Neural cell (in vitro differentiated cells): ENCODE results near the gene UBAP2L.

ENCODE experiments used
- EP300 ChIP-seq: fragments of 450-650 bp; conservative IDR thresholded peaks from 2 replicates; pipeline ENCODE4 v1.6.1; 2014; ENCODE audit warnings: antibody characterized with exemption, mild to moderate bottlenecking, moderate library complexity; ENCODE audit not compliant: poor library complexity, severe bottlenecking
- EZH2 ChIP-seq: fragments of 200-600, 300-800 bp; shearing (Covaris generic), sonication (generic); IDR thresholded peaks from 2 replicates; pipeline ENCODE4 v1.6.1; 2014; ENCODE audit warnings: antibody characterized with exemption, low read length, borderline replicate concordance, mild to moderate bottlenecking; ENCODE audit not compliant: insufficient read depth, poor library complexity, severe bottlenecking
- POLR2AphosphoS5 ChIP-seq: IDR thresholded peaks from 2 replicates; pipeline ENCODE4 v1.6.1; 2012
- RAD21 ChIP-seq: fragments of 450-650 bp; conservative IDR thresholded peaks from 2 replicates; pipeline ENCODE4 v1.6.1; 2014; ENCODE audit warnings: antibody characterized with exemption, mild to moderate bottlenecking, moderate library complexity
- TF ChIP-seq, protein P1 (sequence below): fragments of 450-650 bp; IDR thresholded peaks from 2 replicates; pipeline ENCODE4 v1.5.1; 2014; ENCODE audit warnings: antibody characterized with exemption, mild to moderate bottlenecking, moderate library complexity; ENCODE audit not compliant: poor library complexity, severe bottlenecking

DNA sequence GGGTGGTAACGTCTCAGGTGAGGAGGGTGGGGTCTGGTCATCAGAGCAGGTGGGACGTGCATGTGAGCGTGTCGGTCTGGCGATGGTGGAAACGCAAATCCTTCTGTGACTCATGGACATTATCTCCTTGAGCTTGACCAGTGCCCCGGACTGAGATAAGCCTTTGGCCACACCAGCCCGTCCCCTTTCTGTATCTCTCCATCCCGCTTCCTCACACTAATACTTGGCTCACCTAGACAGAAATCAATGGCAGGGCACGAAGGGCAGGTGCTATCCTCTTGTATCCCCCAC lies 92.3 kb downstream of the UBAP2L start:
- TF ChIP-seq, protein P1, sequence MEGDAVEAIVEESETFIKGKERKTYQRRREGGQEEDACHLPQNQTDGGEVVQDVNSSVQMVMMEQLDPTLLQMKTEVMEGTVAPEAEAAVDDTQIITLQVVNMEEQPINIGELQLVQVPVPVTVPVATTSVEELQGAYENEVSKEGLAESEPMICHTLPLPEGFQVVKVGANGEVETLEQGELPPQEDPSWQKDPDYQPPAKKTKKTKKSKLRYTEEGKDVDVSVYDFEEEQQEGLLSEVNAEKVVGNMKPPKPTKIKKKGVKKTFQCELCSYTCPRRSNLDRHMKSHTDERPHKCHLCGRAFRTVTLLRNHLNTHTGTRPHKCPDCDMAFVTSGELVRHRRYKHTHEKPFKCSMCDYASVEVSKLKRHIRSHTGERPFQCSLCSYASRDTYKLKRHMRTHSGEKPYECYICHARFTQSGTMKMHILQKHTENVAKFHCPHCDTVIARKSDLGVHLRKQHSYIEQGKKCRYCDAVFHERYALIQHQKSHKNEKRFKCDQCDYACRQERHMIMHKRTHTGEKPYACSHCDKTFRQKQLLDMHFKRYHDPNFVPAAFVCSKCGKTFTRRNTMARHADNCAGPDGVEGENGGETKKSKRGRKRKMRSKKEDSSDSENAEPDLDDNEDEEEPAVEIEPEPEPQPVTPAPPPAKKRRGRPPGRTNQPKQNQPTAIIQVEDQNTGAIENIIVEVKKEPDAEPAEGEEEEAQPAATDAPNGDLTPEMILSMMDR = no peak
- TF ChIP-seq EZH2 = no peak
- no peak for TF ChIP-seq POLR2AphosphoS5
- TF ChIP-seq EP300 = no peak
- TF ChIP-seq RAD21 = no peak
